H1 (cell line): ENCODE results near the gene FARP2. TPM values are rescaled to one million over a fixed set of nuclear protein-coding genes. Genes with fewer than 3 reads are reported as not detected.

Source experiments
- CTCF ChIA-PET: fragments of 300-600 bp; sonication (Branson Sonifier 250); formaldehyde crosslinking; loops from one replicate; lab custom pipeline; 2021; ENCODE audit not compliant: partially characterized antibody; lab: Charles Lee
- POLR2A ChIA-PET: fragments of 300-600 bp; sonication (Branson Sonifier 250); formaldehyde crosslinking; loops from one replicate; lab custom pipeline; 2021; ENCODE audit warnings: inconsistent platforms; ENCODE audit not compliant: partially characterized antibody; lab: Charles Lee
- DNase-seq, 2 experiments: peaks; one replicate each; pipeline versions ENCODE4 v3.0.0 to v3.0.0-alpha.2; 2010 to 2022; ENCODE audit warnings: low spot score in 2 of 2, low read depth in 1 of 2, mixed read lengths in 1 of 2
- FAIRE-seq: peaks from 2 replicates; lab custom pipeline; 2011; peaks lifted over from hg19 to GRCh38; lab: Jason Lieb, UNC
- H2AFZ ChIP-seq: 2 replicates; pipeline ENCODE4 v1.8.1; 2012; ENCODE audit warnings: low read length, inconsistent platforms
- H2AK5ac ChIP-seq: 2 replicates; pipeline ENCODE4 v1.6.1; 2013; ENCODE audit warnings: low read depth, low read length
- H2BK120ac ChIP-seq: replicated peaks from 2 replicates; pipeline ENCODE3; 2013; ENCODE audit warnings: low read depth, low read length, inconsistent platforms
- H2BK12ac ChIP-seq: 2 replicates; pipeline ENCODE4 v1.6.1; 2013; ENCODE audit warnings: low read depth, low read length
- H2BK15ac ChIP-seq: 2 replicates; pipeline ENCODE4 v1.6.1; 2013; ENCODE audit warnings: low read length
- H2BK20ac ChIP-seq: 2 replicates; pipeline ENCODE4 v1.6.1; 2013; ENCODE audit warnings: low read length
- H2BK5ac ChIP-seq: 2 replicates; pipeline ENCODE4 v1.6.1; 2013; ENCODE audit warnings: low read depth, low read length
- H3K14ac ChIP-seq: 2 replicates; pipeline ENCODE4 v1.6.1; 2013; ENCODE audit warnings: inconsistent platforms; ENCODE audit not compliant: insufficient read length
- H3K18ac ChIP-seq: 2 replicates; pipeline ENCODE4 v1.6.1; 2013; ENCODE audit warnings: low read length; ENCODE audit errors: extremely low read depth
- H3K23ac ChIP-seq: 2 replicates; pipeline ENCODE4 v1.6.1; 2013; ENCODE audit warnings: inconsistent platforms; ENCODE audit not compliant: insufficient read length
- H3K23me2 ChIP-seq: 2 replicates; pipeline ENCODE4 v1.6.1; 2013; ENCODE audit warnings: low read depth, low read length
- H3K27ac ChIP-seq: 2 replicates; pipeline ENCODE4 v1.6.1; 2011; ENCODE audit warnings: low read depth, low read length, inconsistent platforms
- H3K27me3 ChIP-seq, 4 experiments: replicated peaks in 1 of 4; 1 replicate in 1 of 4; 2 replicates in 3 of 4; pipeline versions ENCODE4 v1.6.1 to v1.8.1; 2011 to 2013; ENCODE audit warnings: low read length in 3 of 4, mild to moderate bottlenecking in 3 of 4, inconsistent platforms in 2 of 4, mixed read lengths in 2 of 4, moderate library complexity in 1 of 4; ENCODE audit not compliant: control insufficient read depth in 3 of 4, insufficient read depth in 3 of 4; ENCODE audit errors: extremely low read depth in 1 of 4
- H3K36me3 ChIP-seq, 4 experiments: 2 replicates each; pipeline versions ENCODE4 v1.6.1 to v1.8.1; 2011 to 2013; ENCODE audit warnings: mild to moderate bottlenecking in 4 of 4, low read length in 3 of 4, moderate library complexity in 2 of 4, control low read depth in 1 of 4, inconsistent platforms in 1 of 4; ENCODE audit not compliant: insufficient read depth in 4 of 4, control insufficient read depth in 2 of 4
- H3K4ac ChIP-seq: replicated peaks from 2 replicates; pipeline ENCODE3; 2013; ENCODE audit warnings: low read length, low read depth, mixed read lengths, inconsistent platforms; ENCODE audit not compliant: insufficient read length
- H3K4me1 ChIP-seq, 4 experiments: replicated peaks in 1 of 4; 1 replicate in 1 of 4; 2 replicates in 3 of 4; pipeline versions ENCODE4 v1.6.1 to v1.8.1; 2011 to 2013; ENCODE audit warnings: low read length in 3 of 4, inconsistent platforms in 2 of 4, mixed read lengths in 1 of 4; ENCODE audit not compliant: insufficient read depth in 4 of 4, control insufficient read depth in 3 of 4
- H3K4me2 ChIP-seq, 2 experiments: 2 replicates each; pipeline versions ENCODE4 v1.6.1 to v1.8.1; 2011 to 2013; ENCODE audit warnings: low read depth in 2 of 2, low read length in 2 of 2, control low read depth in 1 of 2, inconsistent platforms in 1 of 2, mild to moderate bottlenecking in 1 of 2; ENCODE audit not compliant: insufficient read depth in 1 of 2
- H3K4me3 ChIP-seq, 4 experiments: fragments of 200-600, 300-600 bp in 1 of 4; sonication (generic), shearing (Covaris generic), sonication (Bioruptor Twin) in 1 of 4; 2 replicates each; pipeline versions ENCODE4 v1.5.1 to v1.8.1; 2011 to 2016; ENCODE audit warnings: low read length in 4 of 4, low read depth in 3 of 4, control low read depth in 2 of 4, inconsistent platforms in 2 of 4, mild to moderate bottlenecking in 2 of 4, mixed read lengths in 1 of 4, moderate library complexity in 1 of 4; ENCODE audit not compliant: insufficient read depth in 2 of 4; ENCODE audit errors: extremely low read depth in 1 of 4
- H3K56ac ChIP-seq: replicated peaks from 2 replicates; pipeline ENCODE3; 2013; ENCODE audit warnings: low read depth, mild to moderate bottlenecking, mixed read lengths, low read length, inconsistent platforms; ENCODE audit not compliant: insufficient read length
- H3K79me1 ChIP-seq: 2 replicates; pipeline ENCODE4 v1.6.1; 2013; ENCODE audit warnings: low read depth, low read length, control low read depth
- H3K79me2 ChIP-seq, 2 experiments: 2 replicates each; pipeline versions ENCODE4 v1.6.1 to v1.8.1; 2012 to 2013; ENCODE audit warnings: low read length in 2 of 2, mild to moderate bottlenecking in 2 of 2, inconsistent platforms in 1 of 2; ENCODE audit not compliant: insufficient read depth in 2 of 2, control insufficient read depth in 1 of 2
- H3K9ac ChIP-seq, 4 experiments: replicated peaks in 1 of 4; 1 replicate in 1 of 4; 2 replicates in 3 of 4; pipeline versions ENCODE4 v1.6.1 to v1.8.1; 2011 to 2013; ENCODE audit warnings: low read depth in 3 of 4, low read length in 3 of 4, control low read depth in 2 of 4, mild to moderate bottlenecking in 2 of 4, moderate library complexity in 2 of 4, inconsistent platforms in 1 of 4; ENCODE audit errors: extremely low read depth in 1 of 4
- H3K9me3 ChIP-seq, 2 experiments: 2 replicates each; pipeline versions ENCODE4 v1.6.1 to v1.8.1; 2012 to 2013; ENCODE audit warnings: mild to moderate bottlenecking in 2 of 2, moderate library complexity in 2 of 2, control low read depth in 1 of 2, inconsistent platforms in 1 of 2, low read depth in 1 of 2, low read length in 1 of 2, mixed read lengths in 1 of 2; ENCODE audit not compliant: insufficient read depth in 2 of 2
- H4K20me1 ChIP-seq, 2 experiments: replicated peaks in 1 of 2; 2 replicates each; pipeline versions ENCODE3 to v1.8.1; 2011 to 2013; ENCODE audit warnings: inconsistent platforms in 2 of 2, low read length in 2 of 2, mild to moderate bottlenecking in 1 of 2; ENCODE audit not compliant: insufficient read depth in 2 of 2, control insufficient read depth in 1 of 2
- H4K5ac ChIP-seq: 2 replicates; pipeline ENCODE4 v1.6.1; 2013; ENCODE audit warnings: low read length, low read depth, mixed read lengths, inconsistent platforms; ENCODE audit not compliant: insufficient read length
- H4K8ac ChIP-seq: 2 replicates; pipeline ENCODE4 v1.8.0; 2013; ENCODE audit warnings: mild to moderate bottlenecking, moderate library complexity, low read length, inconsistent platforms; ENCODE audit not compliant: insufficient read depth; ENCODE audit errors: extremely low read depth
- H4K91ac ChIP-seq: replicated peaks from 2 replicates; pipeline ENCODE3; 2013; ENCODE audit warnings: low read length, mixed read lengths, inconsistent platforms; ENCODE audit not compliant: insufficient read length
- MAFK ChIP-seq: IDR thresholded peaks from 2 replicates; pipeline ENCODE4 v1.6.1; 2012; ENCODE audit warnings: low read depth, mild to moderate bottlenecking, improper control_type of control experiment, low read length
- WGBS, 2 experiments: shearing (Covaris generic) in 1 of 2; methylation state at CpG; one replicate each; pipeline versions ENCODE4 v1.1.6 to v1.1.7; 2013 to 2015; ENCODE audit warnings: low lambda C conversion rate in 2 of 2, mixed read lengths in 2 of 2, inconsistent platforms in 1 of 2, low coverage in 1 of 2, missing lambda C conversion rate in 1 of 2; ENCODE audit not compliant: insufficient replicate concordance in 2 of 2, insufficient coverage in 1 of 2, insufficient read length in 1 of 2; ENCODE audit errors: extremely low coverage in 1 of 2, missing lambda C conversion rate in 1 of 2; 5-methylcytosine and 5-hydroxymethylcytosine counted together
- polyA plus RNA-seq, 7 experiments: library from polyadenylated mRNA; depleted of rRNA in 3 of 7; stranded (reverse) in 5 of 7; unstranded in 2 of 7; fragments of >200 nt in 5 of 7; fragments of 200-250 nt in 2 of 7; gene quantifications; 1 replicate in 5 of 7; 2 replicates in 1 of 7; 4 replicates in 1 of 7; pipeline versions ENCODE4 v1.2.1 to v1.2.3, GENCODE V29; 2011 to 2013; ENCODE audit warnings: missing spikeins in 2 of 7, mixed read lengths in 2 of 7
- total RNA-seq: library from RNA; stranded (reverse); fragmentation: NEBNext Ultra II Directional; extraction: Animal tissue kit (Norgen Biotek cat#: 25700); gene quantifications from 2 replicates; pipeline ENCODE4 v1.2.1, GENCODE V29; 2021
- TF ChIP-seq, protein P1 (sequence below): IDR thresholded peaks from 2 replicates; pipeline ENCODE4 v1.6.1; 2012; ENCODE audit warnings: inconsistent platforms

FARP2 gene
- total and polyA plus RNA-seq, 2 of the 8 experiments (the other 6 are each of a cell fraction or from before 2014, with no cell fraction given) = 12.4 to 33.4 TPM

DNA sequence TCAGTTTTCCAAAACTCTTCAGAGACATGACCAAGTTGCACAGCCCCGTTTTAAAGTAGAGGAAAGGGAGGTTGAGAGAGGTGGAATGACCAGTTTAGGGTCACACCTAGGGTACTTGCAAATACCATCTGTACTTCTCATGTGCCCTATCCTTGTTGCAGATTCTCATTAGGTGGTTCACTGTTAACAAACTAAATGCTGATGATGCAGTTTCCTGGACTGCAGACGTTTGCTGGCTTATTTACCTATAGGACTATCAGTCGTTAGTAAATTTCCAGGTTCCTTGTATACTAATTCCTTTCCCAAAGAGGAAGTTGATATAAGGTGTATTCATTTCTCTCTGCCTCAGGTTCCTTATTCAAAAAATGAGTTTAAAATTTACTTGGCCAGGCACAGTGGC lies 1.4 kb downstream of the FARP2 start:
- Histone ChIP-seq H4K20me1 (peaks cover 5 to 10% of the 10 kb centered on the region in 2 experiments), H3K79me1 (peaks cover 7% of the 10 kb centered on the region; the same call in 1 of the 2 replicates), H3K14ac (no peak overlapping the region), H3K56ac (no peak overlapping the region), H3K79me2 (peaks cover 0 to 46% of the 10 kb centered on the region in 2 experiments; a peak in 3 of 4 replicates), H3K4me3 (peak overlapping the region in 2 of 4 experiments; percentile 74 to 85; a peak in 2 of 8 replicates), H3K4ac (no peak overlapping the region), H2BK20ac (no peak overlapping the region), H2AFZ (no peak overlapping the region), H3K9me3 (no peaks in the 10 kb centered on the region), H2AK5ac (no peak overlapping the region), H3K4me2 (peak overlapping the region; percentile 75 to 82; a peak in 3 of 4 replicates), H3K4me1 (peaks cover 1 to 10% (median 7%) of the 10 kb centered on the region in 4 experiments; a peak in 6 of 7 replicates), H3K23ac (no peak overlapping the region), H3K9ac (no peak overlapping the region), H2BK15ac (no peak overlapping the region), H4K8ac (no peak overlapping the region), H2BK12ac (no peak overlapping the region), H3K27me3 (no peaks in the 10 kb centered on the region), H3K23me2 (peaks cover 9% of the 10 kb centered on the region), H2BK120ac (no peak overlapping the region), H4K5ac (no peak overlapping the region), H3K18ac (no peak overlapping the region), H3K27ac (no peak overlapping the region), H4K91ac (no peak overlapping the region), H2BK5ac (no peak overlapping the region), H3K36me3 (peaks cover 0 to 17% (median 8%) of the 10 kb centered on the region in 4 experiments; a peak in 4 of 8 replicates)
- ChIA-PET CTCF (interaction anchor here (0.7 to 3.5 kb wide), 4 partner anchors 9 to 183 kb away, joined by 3 to 15 read pairs (median 4); no protein-coding TSS in a partner anchor), POLR2A (interaction anchor here (2.4 kb wide), 1 partner anchor 11 kb away, joined by 10 read pairs; no protein-coding TSS in a partner anchor)
- no peak for FAIRE-seq
- 84% methylated on average over 3 of the region's 3 CpGs; no CpG with 5 or more reads in 1 of the 2 experiments for WGBS, 2 experiments
- peak; percentile 75 for TF ChIP-seq MAFK
- TF ChIP-seq, protein P1, sequence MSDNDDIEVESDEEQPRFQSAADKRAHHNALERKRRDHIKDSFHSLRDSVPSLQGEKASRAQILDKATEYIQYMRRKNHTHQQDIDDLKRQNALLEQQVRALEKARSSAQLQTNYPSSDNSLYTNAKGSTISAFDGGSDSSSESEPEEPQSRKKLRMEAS = no peak
- DNase-seq = no peak
